Frontal cortex (tissue), 4 donors: ENCODE measurements around the gene DNAH17. TPM values are rescaled to one million over a fixed set of nuclear protein-coding genes. Genes with fewer than 3 reads are reported as not detected.
A peak's percentile ranks its signal among the peaks of the same experiment; 100 is the strongest.

Experiments
- DNase-seq, 2 donors: peaks; one replicate each; pipeline ENCODE4 v3.0.0; 2012; ENCODE audit warnings: low spot score in 2 of 2
- FAIRE-seq: peaks from 2 replicates; lab custom pipeline; 2012; peaks lifted over from hg19 to GRCh38; lab: Jason Lieb, UNC
- total RNA-seq: library from RNA; depleted of rRNA; stranded (reverse); fragments of >200 nt; gene quantifications from one replicate; pipeline ENCODE4 v1.2.3, GENCODE V29; 2014
- donor health status: control.
- donor health status: control.
- donor health status: control.

The DNAH17 gene, protein sequence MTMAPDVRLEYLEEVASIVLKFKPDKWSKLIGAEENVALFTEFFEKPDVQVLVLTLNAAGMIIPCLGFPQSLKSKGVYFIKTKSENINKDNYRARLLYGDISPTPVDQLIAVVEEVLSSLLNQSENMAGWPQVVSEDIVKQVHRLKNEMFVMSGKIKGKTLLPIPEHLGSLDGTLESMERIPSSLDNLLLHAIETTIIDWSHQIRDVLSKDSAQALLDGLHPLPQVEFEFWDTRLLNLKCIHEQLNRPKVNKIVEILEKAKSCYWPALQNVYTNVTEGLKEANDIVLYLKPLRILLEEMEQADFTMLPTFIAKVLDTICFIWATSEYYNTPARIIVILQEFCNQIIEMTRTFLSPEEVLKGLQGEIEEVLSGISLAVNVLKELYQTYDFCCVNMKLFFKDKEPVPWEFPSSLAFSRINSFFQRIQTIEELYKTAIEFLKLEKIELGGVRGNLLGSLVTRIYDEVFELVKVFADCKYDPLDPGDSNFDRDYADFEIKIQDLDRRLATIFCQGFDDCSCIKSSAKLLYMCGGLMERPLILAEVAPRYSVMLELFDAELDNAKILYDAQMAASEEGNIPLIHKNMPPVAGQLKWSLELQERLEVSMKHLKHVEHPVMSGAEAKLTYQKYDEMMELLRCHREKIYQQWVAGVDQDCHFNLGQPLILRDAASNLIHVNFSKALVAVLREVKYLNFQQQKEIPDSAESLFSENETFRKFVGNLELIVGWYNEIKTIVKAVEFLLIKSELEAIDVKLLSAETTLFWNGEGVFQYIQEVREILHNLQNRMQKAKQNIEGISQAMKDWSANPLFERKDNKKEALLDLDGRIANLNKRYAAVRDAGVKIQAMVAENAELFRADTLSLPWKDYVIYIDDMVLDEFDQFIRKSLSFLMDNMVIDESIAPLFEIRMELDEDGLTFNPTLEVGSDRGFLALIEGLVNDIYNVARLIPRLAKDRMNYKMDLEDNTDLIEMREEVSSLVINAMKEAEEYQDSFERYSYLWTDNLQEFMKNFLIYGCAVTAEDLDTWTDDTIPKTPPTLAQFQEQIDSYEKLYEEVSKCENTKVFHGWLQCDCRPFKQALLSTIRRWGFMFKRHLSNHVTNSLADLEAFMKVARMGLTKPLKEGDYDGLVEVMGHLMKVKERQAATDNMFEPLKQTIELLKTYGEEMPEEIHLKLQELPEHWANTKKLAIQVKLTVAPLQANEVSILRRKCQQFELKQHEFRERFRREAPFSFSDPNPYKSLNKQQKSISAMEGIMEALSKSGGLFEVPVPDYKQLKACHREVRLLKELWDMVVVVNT (N-terminal part only)
- under 0.01 TPM for total RNA-seq

DNA sequence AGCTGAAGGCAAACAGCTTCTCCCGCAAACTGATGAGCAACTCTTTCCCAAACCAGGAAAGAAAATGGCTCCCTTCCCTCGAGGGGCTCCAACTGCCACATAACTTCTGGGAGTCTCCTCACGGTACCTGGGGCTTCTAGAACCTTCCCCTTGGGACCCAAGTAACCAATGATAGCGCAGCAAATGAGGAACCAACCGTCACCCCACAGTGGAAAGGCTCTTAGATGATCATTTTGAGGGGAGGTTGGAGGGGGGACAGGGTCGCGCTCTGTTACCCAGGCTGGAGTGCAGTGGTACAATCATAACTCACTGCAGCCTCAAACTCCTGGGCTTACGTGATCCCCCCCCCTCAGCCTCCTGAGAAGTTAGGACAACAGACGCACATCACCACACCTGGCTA is at the start of gene DNAH17:
DNAH17 (minus strand) TSS at position 101 of the 400 bp plus-strand sequence. CDS start 2,339 bp downstream, outside the sequence.
- FAIRE-seq (no peak), DNase-seq (no peak)

DNA sequence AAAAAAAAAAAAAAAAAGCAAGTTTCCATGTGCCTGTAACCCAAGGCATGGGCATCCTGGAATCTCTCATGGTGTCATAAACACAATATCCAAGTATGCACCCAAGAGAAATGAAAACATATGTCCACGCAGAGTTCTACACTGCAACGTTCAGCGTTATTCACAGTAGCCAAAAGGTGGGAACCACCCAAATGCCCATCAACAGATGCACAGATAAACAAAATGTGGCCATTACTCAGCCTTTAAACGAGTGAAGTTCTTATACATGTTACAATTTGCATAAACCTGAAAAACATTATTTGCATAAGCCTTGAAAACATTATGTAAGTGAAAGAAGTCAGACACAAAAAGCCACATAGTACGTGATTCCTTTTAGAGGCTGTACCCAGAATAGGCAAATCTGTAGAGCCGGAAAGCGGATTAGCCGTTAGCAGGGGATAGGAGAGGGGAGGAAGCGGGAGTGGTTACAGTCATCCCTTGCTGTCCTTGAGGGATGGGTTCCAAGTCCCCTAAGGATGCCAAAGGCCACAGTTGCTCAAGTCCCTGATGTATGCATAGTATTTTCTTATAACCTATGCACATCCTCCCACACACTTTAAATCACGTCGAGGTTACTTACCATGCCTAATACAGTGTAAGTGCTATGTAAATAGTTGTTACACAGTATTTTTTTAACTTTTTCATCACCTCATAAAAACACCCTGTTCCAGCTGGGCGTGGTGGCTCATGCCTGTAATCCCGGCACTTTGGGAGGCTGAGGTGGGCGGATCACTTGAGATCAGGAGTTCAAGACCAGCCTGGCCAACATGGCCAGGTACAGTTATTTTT is 47.3 kb upstream of the DNAH17 start:
- FAIRE-seq (no peak), DNase-seq (no peak)

DNA sequence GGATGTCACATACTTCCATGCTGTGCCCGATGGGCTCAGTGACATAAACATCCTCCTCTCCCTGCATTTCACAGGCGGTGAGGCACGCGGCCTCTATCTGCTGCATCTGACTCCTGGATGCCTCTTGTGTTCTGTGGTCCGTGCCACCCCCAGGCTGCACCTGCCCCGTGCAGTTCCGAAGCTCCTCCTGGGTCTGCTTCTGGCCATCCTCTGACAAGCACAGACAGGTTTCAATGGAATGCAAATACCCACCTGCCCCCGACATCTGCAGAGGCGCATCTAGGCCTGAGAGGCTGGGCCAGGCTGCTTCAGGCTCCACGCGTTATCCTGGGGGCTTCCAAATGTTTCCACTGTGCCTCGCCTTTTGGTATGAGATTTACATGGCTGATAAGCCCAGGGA is 46.3 kb upstream of the DNAH17 start:
- FAIRE-seq, result no peak
- no peak for DNase-seq

DNA sequence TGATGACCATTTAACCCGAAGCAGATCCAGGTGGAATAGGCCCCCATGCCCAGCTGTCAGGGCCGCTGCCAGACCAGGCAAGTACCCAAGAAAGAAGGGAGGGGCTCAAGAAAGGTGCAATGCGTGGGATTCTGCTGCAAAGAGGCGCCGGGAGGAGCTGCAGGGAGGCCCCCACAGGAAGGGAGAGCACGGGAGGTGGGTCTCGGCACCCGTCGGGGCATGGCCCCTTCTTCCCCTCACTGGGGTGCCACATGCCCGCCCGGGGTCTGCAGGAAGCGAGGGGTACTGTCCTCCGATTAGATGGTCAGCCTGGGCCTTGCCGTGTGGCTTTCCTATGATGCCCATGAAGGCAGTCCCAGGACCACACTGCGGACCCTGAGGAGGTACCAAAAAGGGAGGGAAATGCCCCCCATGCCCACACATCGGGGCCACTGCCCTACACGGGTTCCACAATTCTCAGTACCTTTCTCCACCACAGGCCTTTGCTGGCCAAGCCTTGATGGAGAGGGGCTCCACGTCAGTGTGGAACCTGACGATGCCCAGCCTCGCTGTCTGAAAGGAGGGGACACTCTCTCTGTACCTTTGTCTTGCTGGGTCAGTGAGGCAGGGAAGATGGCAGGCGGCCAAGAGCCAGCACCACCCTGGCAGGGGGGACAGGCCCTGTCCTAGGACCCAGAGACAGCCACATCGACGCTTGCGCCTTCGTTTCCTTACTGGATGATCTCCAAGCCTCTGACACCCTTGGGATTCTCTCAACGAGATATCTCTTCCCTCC is 45.5 kb upstream of the DNAH17 start:
- FAIRE-seq (no peak), DNase-seq (no peak)

DNA sequence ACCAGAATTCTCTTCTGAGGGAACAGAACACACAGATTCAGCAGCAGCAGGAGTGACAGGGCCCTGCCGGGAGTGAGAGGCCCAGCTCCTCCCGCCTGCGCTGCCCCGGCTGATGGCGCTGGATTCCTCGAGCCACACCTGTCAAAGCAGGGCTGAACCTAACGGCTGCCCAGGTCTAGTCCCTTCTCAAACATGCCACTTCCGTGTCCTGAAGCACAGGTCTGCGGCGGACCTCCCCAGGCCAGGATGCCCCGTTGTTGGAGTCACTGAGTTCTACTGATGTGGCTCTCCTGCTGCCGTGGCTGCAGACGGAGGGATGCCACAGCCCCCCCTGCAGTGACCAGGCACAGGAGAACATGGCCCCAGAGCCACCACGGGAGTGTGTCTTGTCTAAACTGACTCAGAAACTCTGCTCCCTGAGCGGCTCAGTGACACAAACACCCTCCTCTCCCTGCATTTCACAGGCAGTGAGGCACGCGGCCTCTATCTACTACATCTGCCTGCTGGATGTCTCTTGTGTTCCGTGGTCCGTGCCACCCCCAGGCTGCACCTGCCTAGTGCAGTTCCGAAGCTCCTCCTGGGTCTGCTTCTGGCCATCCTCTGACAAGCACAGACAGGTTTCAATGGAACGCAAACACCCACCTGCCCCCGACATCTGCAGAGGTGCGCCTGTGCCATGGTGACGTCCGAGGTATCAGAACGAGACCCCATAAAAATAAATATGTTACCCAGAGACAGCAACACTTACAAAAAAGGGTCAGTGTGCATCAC is 44.7 kb upstream of the DNAH17 start:
- DNase-seq, result no peak
- FAIRE-seq, result no peak

DNA sequence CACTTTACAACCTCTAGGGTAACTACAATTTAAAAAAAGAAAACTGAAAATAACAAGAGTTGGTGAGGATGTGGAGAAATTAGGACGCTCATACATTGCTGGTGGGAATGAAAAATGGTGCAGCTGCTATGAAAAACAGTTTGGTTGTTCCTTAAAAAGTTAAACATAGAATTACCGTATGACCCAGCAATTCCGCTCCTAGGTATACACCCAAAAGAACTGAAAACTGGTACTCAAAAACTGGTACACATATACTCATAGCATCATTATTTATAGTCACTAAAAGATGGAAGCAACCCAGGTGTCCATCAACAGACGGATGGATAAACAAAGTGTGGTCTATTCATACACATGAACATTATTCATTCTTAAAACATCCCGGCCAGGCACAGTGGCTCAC is 42.9 kb upstream of the DNAH17 start:
- FAIRE-seq (no peak), DNase-seq (no peak)

DNA sequence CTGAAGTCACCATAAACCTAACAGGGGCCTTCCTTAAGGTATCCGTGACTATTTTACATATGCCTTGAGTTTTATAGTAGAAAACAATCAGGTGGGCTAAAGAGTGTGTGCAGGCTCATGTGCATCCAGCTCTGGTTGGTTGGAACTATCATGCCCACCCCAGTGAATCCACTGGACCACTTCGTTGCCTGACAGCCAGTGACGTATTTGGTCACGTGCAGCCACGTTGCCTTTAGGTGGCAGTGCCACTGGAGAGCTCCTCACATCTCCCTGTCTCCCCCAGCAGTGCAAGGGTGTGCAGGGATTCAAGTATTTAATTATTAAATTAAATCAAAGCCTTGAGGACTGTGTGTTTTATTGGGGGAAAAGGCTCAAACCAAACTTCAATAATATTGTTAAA is 42.1 kb upstream of the DNAH17 start:
- FAIRE-seq (no peak), DNase-seq (no peak)

DNA sequence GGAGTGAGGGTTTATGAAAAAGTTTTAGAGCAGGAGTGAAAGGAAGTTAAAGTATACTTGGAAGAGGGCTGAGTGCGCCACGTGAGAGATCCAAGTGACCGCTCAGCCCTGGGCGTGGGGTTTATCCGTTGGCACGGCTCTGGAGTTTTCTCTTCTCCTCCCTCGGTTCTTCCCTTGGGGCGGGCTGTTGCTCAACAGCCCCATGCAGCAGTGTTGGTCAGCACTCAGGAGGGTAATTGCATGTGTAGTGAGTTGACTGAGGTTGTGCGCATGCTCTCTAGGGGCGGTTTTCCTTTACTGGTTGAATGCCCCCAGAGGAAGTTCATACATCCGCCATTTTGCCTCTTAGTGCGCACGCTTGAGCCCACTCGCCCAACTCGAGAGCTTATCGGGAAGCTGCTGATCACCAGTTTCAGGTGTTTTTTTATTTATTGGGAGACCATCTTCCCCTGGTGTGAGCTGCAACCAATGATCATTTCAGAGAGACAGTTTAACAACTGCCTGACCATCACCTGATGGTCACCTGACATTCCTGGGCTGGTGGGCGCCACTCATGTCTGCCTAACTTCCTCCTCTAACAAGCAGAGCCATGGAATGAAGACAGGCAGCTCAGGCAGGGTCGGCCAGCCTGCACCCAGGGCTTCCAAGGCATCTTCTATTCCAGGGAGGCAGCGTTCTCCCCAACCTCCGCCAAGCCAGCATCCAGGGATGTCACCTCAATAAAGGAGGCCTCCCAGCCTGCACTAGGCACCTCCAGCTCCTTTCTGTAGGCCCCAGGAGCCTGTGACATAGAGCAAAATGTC is 41.3 kb upstream of the DNAH17 start:
- DNase-seq (no peak), FAIRE-seq (no peak)

DNA sequence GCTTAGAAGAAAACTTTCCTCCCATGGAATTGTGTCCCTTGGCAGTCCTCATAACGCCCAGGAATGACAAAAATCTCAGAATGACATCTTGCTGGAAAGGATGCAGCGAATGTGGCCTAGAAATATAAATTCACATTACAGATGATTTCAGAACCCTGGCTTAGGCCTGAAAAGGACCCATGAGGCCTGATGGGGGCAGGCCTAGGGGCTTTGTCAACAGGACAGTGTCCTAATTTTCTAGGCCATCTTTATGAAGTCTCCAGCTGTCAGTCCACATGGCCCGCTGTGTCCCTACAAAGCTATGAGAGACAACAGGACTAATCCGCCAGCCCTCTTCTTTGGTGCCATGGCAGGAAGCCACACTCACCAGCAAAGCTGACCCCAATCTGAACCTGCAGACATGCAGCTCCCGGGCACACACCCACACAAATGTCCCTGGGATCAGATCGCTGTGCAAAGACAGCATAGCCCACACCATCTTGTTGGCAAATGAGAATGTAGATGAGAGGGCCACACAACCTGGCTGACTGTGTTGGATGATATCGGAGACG is 40.4 kb upstream of the DNAH17 start:
- no peak for FAIRE-seq
- no peak for DNase-seq

DNA sequence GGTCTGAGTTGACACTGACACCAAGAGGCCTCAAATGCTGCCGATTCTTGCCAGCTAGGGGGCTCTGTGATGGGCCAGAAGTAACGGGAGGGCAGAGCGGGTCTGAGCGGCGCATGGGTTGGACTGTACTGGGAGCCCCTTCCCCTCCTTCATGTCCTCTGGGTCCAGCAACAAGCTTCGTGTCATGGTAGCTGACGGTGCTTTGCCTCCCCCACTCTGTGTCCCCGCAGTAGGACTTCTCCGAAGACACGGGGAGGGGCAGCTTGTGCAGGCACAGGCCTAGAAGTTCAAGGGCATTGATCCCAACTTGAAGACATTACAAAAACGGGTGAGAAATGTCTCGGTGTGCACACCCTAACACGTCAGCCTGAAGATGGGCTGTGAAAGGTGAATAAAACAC is 39.8 kb upstream of the DNAH17 start:
- DNase-seq (no peak), FAIRE-seq (no peak)

DNA sequence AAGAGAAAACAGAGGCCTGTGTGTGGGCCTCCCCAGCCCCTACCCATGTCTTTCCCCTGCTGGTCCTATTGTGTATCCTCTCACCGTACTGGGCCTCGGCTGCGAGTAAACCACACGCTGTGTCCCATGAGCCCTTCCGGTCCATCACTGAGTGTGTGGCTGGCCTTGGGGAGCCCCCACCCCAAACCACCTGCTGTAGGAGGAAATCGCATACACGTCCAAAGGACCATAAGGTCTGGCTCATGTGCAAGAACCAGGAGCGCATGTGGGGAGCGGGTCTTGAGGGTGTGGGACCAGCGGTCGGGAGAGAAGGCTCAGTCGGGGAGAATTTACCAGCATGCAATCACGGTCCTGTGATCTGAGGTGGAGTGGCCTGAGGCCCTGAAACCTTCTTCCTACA is 38.4 kb upstream of the DNAH17 start:
- FAIRE-seq, result no peak
- DNase-seq, result no peak

DNA sequence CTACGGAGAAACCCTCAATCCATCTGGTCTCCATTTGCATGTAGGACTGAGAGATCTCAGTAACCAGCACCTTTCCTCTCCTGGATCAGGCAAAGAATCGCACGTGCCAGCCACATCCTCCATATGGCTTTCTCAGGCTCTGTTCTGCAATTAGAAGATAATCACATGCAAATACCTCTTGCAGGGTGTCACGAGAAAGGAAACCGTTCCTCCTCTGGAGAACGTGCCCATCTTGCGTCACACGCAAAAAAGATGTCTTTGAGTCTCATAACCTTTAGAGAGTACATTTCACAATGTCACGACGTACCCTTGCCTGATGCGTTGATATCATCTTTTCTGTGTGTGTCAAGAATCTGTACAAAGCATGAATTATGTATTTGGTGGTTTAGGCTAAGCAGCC is 36.2 kb upstream of the DNAH17 start:
- FAIRE-seq, result no peak
- DNase-seq, result no peak

DNA sequence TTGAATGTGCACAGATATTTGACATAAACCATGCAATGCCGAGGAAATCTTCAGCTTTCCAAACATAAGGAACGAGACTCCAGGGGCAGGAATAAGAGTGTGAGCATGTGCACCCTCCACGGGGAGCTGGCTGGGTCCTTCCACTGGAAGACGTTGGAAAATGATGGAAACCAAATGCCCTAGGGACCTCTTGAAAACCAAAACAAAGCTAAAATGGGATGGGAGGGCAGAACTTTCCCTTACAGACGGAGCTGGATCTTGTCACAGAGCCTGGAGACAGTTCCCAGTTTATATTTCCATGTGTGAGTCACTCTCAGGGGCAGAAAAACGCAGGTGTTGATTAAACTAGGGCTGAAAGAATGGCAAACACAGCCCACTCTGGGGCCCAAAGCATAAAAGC is 34.4 kb upstream of the DNAH17 start:
- FAIRE-seq, result no peak

DNA sequence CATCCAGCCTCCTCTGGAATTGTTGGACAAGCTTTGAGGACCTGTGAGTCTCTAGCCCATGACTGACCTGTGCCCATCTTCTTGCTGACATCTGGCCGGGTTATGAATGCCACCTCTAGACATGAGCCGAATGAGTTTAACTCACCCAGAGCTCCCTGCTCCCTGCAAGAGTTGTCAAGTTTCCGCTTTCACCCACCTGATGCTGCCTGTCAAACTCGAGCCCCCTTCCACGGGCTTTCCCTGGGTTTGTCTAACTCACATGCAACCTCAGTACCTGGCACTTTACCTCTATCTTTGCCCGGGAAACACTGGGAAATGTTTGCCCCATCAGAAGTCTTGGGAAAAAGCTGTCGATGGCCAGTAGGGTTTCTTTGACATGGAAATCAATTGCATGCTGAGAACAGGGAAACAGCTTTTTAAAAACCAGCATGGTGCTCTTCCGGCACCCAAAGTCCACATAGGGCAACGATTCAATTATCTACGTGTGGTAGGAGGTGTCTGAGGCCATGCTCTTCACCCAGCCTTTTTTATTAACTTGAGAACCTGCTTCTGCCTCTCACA is 33.8 kb upstream of the DNAH17 start:
- FAIRE-seq, result no peak
- no peak for DNase-seq

More for the DNA sequence above, 34.4 kb upstream of the DNAH17 start:
- DNase-seq, result no peak

DNA sequence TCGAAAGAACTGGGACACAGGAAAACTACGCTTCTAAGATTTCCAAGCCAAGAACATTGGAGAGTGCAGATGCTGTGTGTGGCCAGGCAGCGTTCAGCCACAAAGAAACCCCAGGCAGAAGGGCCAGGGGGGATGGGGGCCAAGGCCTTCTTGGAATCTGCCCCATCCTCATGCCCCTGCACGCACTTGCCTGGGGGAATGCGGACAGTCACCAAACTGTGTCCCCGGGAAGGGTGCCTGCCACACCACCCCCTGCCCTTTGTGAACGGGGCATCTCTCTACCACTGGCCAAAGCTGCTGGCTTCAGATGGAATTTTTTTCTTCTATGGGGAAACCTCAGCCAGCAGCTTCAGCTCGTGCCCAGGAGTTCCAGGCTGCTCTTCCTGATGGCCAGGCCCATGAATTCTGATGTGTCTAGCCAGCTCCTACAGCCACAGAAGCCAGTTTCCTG is 32.0 kb upstream of the DNAH17 start:
- DNase-seq (peak in 1 of 2 donors; percentile 19), FAIRE-seq (no peak)

DNA sequence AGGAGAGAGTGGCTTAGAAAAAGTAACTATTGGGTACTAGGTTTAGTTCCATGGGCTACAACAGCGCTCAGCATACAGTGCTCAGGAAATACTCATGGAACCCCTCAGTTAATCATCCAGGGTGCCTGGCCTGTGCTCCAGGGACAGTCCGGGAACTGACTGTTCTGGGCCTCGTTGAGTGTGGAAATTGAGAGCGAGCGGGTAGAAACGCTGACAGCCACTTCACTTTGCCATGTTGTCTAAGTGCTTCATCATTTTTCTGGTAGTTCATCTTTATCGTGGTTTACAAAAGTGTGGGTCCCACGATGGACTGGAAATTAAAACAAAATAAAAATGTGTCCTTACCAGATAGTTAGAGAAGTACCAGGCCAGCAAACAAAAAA is 31.6 kb upstream of the DNAH17 start:
- DNase-seq (no peak), FAIRE-seq (no peak)
